ENCODE data around the gene UBA1.

- TF ChIP-seq SPI1 (IDR thresholded peaks at IDR 0.05; ENCODE audit: low read depth, low read length), result no peak
- no peak for TF ChIP-seq POLR2A (IDR thresholded peaks at IDR 0.05; ENCODE audit: low read depth, low read length)
These were observed 16.6 kb upstream of the UBA1 start for GRCh38 chrX:47177079-47177478.
